ENCODE data around the gene NBAS.
A peak's percentile ranks its signal among the peaks of the same experiment; 100 is the strongest.
"Not testable (repeated sequence)": the region's sequence is repeated elsewhere in the genome, so short reads cannot be mapped to it uniquely, and the experiment has no call there.

Gene NBAS

DNA sequence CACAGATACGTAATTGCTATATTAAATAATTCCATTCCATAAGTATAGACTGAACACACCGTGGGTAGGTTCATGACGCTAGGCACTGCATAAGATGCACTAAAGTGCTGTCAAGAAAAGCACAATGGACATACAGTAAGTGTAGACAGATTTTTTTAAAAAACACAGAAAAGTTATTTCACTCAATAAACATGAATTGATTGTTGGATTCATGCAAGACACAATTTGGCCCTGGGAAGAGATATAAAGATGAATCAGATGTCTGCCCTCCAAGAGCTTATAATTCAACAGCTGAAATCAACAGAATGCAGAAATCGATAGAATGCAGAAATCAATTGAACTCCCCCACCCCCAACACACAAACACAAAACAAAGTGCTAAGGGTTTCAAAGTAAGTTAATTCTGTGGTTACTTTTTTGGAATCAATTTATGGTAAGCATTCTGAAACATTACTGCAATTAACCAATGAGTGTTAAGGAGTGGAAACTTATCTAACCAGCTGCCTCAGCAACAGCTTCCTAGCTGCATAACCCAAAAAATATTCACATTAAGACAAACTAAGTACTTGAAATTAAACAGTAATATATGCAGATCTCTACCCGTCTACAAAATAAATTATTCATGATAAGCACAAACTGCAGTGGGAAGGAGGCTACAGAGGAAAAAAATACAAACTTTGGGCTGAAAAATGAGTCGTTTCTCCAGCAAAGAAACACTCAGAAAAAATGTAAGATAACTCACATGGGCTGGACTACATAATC is 1.6 kb downstream of the NBAS start:
- DNase-seq (ENCODE audit: low read depth in 2 of 2): no peak

DNA sequence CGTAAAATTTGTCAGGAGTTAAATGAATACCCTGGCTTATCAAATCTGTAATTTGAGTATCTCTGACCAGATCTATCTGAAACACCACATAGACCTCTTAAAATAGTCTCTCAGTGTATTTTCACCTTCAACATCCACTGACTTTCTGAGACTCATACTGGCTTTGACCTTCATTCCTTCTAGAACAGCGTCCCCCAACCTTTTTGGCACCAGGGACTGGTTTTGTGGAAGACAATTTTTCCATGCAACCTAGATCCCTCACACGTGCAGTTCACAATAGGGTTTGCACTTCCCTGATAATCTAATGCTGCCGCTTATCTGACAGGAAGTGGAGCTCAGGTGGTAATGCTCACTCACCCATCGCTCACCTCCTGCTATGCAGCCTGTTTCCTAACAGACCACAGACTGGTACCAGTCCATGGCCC is 3.2 kb downstream of the NBAS start:
- DNase-seq (ENCODE audit: low read depth in 2 of 2): no peak

DNA sequence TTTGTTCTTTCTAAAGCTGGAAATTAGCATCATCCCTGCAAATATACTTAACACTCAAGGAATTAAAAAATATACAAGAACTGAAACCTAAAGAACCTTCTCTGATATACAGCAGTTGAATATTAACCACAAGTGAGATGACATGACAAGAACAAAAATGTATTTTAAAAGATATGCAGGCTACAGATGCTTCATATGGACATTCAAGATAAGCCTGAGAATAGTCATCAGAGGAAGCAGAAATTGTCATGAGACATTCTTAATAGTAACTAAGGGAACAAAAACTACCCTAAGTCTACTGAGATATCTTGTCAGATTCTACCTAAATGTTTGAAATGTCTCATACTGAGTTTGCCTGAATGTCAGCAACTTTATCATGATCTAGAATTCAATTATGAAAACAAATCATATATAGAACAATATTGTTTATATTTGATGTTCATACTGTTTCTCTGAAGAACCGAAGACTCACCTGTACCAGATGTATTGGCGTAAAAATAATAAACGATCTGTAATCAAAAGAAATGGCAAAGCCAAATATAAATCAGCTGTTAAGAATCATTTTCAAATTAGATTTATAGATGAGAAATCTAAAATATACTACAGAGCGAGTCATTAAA is 4.7 kb downstream of the NBAS start:
- no peak for DNase-seq (ENCODE audit: low read depth in 2 of 2)

DNA sequence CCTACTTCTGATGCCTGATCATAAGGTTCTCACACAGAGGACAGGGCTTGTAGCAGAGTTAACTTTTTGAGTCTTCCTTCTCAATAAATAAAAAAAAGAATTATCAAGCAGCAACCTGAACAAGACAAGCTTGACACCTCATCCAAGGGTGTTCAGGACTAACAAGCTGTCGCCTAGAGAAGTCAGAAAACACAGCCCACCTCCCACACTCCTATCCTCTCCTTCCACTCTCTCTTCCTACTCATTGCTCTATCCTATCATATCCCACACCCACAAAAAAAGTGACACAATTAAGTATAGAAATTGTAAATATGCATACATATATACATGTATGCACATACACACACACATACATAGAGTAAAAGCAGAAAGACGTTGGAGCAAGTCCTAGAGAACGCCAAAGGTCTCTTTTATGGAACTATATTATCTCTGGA is 5.4 kb downstream of the NBAS start:
- DNase-seq (ENCODE audit: low read depth in 2 of 2): no peak

DNA sequence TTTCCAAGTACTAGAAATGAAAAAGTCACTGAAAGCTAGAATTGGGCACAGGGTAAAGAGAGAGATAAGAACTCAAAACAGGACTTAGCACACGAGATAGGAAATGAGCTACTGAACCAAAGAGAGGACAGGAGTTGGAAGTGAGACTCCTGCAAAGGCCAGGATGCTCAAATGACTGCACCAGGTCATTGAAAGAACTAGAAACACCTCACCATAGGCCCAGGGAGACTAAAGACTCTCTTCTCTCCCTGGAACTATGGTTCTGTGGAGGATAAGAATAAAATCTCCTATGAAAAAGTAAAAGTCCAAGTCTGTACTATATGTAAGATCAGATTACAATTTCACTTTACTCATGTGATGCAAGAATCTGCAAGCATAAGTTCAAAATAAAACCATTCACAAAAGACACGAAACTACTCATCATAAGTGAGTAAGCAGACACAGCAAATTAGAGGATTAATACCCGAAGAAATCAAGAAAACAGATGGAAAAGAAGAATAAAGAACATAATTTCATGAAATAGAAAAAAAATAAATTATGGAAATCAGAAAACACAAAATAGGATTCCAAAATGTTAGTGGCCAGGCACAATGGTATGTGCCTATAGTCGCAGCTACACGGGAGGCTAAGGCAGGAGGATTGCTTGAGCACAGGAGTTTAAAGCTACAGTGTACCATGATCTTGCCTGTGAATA is 6.5 kb downstream of the NBAS start:
- DNase-seq (ENCODE audit: low read depth in 2 of 2): peak; percentile 13

DNA sequence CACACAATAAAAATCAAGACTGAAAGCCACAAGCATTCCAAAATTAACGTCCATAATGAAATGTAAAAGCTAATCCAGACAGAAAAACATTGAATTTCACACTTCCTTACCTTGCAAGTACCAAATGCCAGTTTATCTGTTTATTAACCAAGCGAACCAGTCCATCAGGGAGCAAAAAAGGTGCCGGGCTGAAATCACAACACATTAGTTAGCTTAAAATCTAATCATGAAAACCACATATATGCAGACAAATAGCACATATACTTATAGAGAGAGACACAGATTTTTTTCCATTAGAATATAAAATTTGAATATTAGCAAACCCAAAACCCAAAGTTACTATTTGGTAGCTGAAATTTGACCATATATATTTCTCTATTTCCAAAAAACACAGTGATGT is 7.2 kb downstream of the NBAS start:
- DNase-seq (ENCODE audit: low read depth in 2 of 2): no peak

DNA sequence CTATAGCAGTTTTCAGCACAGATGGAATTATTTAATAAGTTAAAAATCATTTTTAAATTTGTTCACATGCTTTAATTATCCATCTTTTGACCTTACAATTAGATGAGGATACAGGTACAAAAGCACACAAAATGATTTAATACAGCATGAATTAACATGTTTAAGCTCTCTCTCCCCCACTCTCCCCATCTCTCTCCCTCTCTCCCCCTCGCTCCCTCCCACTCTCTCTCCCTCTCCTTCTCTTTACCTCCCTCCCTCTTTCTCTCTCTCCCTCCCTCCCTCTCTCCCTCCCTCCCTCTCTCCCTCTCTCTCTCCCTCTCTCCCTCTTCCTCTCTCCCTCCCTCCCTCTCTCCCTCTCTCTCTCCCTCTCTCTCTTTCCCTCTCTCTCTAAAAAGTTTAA is 7.6 kb downstream of the NBAS start:
- DNase-seq (ENCODE audit: low read depth in 2 of 2): no peak

DNA sequence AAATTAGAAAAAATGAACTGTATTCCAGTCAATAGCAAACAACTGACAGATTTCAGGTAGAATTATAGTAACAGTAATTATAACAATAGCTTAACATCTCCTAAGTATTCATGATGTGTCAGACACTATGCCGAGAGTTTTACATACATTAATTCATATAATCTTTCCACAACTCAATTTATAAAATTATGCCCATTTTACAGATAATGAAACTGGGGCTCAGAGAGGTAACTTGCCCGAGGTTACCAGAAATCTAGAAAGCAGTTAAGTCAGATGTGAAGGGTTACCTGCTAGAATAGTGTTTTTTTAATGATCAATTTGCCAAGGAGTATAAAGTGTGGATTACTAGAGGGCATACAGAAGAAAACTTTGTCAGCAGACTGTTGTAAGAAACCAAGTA is 12.2 kb downstream of the NBAS start:
- no peak for DNase-seq (ENCODE audit: low read depth in 2 of 2)

DNA sequence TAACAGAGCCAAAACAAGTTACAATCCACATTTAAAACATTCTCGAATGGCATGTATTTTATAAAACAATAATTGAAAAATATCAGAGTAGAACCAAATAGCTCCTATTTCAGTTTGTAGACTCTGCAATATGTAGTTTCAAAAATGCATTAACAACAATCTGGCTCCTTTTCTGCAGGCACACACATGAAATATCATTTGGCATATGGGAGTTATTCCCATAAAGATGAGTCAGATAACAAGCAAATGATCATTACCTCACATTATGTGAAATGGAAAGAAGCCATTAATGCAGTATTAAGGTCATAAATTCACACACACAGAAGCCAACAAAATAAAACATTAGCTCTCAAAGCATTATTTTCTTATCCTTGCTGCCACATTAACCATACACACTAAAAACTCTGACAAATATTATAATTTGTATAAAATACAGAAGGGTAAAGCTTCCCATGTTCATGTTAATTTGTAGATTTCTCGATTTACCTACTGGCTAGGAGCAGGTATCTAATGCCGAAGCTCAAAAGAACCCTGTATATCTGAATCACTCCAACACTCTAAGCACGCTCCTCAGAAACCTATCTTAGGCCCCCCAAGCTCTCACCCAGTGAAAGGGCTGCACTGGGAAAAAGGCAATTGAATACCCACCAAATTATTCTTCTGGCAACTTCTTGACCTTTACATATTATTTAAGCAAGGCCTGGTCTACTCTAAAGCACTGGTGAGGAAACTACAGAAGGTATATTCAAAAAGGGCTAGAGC is 13.8 kb downstream of the NBAS start:
- DNase-seq (ENCODE audit: low read depth in 2 of 2): peak; percentile 22

DNA sequence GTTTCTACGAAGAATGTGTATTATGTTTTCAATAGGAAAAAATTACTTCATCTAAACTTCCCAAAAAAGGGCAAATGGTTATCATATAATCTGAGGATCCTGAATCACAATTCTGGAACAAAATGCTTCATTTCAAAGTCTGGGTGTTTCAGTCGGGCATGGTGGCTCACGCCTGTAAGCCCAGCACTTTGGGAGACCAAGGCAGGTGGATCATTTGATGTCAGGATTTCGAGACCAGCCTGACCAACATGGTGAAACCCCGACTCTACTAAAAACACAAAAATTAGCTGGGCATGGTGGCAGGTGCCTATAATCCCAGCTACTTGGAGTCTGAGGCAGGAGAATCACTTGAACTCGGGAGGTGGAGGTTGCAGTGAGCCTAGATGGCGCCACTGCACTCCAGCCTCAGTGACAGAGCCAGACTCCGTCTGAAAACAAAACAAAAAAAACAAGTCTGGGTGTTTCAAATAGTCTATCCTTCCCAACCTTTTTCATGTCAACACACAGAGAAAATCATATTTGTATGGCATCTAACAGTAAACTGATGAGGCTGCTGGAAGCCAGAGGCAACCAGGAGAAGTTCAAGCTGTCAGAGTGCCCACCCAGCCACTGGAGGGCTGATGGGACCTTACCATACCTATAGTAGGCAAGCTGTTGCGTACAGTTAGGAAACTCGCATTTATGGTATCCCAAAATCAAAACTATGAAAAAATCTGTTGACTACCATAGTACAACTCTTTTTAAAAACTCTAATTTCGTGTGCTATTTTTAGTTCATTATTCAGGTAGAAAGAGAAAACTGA is 14.6 kb downstream of the NBAS start:
- no peak for DNase-seq (ENCODE audit: low read depth in 2 of 2)

DNA sequence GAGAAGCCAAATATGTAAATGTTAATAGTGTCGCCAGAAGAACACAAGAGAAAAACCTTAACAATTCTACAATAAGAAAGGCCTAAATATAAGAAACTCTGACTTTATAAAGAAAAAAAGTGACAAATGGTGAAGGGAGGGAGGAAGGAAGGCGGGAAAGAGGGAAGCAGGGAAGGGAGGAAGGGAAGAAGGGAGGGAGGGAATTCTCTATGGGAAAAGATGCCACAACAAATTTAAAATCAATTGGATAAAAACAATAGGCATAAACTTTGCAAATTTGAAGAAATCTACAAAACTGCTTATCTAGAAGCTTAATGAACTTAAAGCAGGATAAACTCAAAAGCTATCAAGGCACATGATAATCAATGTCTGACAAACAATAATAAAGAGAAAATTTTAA is 16.9 kb downstream of the NBAS start:
- no peak for DNase-seq (ENCODE audit: low read depth in 2 of 2)

DNA sequence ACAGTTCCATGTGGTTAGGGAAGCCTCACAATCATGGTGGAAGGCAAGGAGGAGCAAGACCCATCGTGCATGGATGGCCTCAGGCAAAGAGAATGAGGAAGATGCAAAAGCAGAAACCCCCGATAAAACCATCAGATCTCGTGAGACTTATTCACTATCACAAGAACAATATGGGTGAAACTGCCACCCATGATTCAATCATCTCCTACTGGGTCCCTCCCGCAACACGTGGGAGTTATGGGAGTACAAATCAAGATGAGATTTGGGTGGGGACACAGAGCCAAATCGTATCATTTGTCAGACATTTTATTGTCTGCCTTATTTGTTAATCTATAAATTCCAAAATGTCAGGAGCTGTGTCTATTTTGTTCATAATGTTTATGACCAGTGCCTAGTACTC is 17.6 kb downstream of the NBAS start:
- DNase-seq (ENCODE audit: low read depth in 2 of 2): no peak

DNA sequence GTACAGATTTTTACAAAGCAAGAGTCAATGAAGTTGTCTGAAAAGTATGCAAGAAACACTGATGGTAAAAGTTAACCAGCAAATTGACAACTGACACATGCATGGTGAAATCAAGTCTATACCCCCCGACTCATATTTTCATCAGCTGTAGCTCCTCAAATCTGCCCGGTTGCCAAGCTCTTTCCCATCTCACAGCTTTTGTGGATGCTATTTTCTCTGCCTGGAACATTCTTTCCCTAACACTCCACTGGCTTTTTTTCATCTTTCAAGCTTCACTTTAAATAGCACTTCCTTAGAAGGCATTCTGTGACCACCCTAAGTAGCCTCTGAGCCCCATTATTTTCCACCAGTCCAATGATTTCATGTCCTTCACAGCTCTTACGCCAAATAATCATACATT is 18.1 kb downstream of the NBAS start:
- no peak for DNase-seq (ENCODE audit: low read depth in 2 of 2)

DNA sequence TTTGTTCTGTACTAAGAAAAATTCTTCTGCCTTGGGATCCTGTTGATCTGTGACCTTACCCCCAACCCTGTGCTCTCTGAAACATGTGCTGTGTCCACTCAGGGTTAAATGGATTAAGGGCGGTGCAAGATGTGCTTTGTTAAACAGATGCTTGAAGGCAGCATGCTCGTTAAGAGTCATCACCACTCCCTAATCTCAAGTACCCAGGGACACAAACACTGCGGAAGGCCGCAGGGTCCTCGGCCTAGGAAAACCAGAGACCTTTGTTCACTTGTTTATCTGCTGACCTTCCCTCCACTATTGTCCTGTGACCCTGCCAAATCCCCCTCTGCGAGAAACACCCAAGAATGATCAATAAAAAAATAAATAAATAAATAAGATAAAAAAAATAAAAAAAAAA is 18.9 kb downstream of the NBAS start:
- DNase-seq (ENCODE audit: low read depth in 2 of 2): not testable (repeated sequence)

DNA sequence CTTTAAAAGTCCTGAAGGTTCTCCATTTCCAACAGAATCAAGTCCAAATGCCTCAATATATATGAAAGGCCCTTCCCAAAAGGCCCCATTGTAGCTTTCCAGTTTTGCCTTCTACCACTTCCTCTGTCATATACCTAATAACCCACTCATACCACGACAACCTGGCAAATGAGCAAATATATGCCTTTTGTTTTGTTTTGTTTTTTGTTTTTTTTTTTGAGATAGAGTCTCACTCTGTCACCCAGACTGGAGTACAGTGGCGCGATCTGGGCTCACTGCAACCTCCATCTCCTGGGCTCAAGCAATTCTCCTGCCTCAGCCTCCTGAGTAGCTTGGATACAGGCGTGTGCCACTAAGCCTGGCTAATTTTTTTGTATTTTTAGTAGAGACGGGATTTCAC is 20.6 kb downstream of the NBAS start:
- not testable (repeated sequence) for DNase-seq (ENCODE audit: low read depth in 2 of 2)

DNA sequence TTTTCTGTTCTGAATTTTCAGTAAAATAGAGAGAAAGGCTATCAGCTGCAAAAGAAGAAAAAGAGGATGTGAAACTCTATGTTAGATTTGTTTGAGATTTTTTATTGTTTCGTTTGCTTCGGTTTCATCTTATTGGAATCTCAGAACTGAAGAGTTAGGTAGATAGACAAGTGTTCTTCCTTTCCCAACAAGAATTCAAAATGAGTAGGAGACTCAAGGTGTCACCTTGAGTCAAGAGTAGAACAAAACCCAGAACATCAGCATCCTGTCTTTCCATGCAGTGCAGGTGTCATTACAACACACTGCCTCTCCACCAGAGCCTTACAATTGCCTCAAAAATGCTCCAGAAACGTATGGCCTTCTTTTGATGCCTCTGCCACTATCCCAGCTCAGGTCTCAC is 21.1 kb downstream of the NBAS start:
- no peak for DNase-seq (ENCODE audit: low read depth in 2 of 2)

DNA sequence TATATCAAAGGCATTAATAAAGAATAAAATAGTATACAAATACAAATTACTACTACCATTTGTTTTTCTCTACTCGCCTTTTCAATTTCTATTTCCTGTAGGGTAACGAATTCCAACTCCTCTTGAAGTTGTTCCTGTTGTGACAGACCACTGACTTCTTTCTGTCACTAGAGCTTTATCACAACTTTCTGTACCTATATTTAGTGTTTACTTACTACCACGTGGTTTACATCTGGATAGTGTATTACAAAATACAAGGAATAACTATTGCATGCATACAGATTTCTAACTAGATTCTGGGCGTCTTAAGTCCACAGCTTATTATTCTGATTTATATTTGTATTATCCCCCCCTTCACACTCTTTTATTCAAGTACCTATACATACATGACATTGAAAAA is 22.3 kb downstream of the NBAS start:
- no peak for DNase-seq (ENCODE audit: low read depth in 2 of 2)

DNA sequence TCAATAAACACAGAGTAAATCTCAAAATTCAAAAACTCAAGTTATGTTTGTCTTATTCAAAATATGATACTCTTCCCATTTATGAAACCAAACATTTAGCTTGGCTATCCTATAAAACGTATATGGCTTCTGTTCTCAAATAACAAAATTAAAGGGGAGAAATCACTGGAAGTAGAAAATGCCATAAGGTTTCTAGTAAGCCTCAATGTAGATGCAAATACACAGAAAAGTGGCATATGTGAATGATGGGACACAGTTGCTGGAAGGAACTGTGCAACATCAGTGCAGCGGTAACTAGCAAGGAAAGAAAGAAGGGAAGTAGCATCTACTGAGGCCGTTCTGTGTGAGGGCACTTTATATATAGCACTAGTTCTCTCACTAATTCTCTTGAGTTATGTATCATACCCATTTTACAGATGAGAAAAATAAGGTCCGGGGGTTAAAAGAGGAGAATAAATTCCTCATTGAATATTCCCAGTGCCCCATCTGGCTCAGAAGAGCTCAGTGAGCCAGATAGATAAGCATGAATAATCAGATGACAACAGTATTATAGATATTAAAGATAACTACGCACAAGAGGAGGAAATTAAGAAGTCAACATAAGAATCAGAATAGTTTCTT is 27.2 kb downstream of the NBAS start:
- no peak for DNase-seq (ENCODE audit: low read depth in 2 of 2)

DNA sequence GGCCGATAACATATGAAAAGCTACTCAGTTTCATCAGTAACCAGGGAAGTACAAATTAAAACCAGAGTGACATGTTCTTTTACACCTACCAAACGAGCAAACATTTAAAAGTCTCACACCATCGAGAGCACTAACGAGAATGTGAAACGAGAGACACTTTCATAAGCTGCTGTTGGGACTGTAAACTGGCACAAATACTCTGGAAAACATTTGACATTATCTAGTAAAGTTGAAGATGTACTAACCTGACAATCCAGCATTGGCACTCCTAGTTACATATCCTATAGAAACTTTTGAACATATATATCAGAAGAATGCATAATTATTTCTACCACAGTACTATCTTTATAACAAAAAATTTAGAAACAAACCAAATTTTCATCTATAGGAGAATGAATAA is 28.1 kb downstream of the NBAS start:
- no peak for DNase-seq (ENCODE audit: low read depth in 2 of 2)

DNA sequence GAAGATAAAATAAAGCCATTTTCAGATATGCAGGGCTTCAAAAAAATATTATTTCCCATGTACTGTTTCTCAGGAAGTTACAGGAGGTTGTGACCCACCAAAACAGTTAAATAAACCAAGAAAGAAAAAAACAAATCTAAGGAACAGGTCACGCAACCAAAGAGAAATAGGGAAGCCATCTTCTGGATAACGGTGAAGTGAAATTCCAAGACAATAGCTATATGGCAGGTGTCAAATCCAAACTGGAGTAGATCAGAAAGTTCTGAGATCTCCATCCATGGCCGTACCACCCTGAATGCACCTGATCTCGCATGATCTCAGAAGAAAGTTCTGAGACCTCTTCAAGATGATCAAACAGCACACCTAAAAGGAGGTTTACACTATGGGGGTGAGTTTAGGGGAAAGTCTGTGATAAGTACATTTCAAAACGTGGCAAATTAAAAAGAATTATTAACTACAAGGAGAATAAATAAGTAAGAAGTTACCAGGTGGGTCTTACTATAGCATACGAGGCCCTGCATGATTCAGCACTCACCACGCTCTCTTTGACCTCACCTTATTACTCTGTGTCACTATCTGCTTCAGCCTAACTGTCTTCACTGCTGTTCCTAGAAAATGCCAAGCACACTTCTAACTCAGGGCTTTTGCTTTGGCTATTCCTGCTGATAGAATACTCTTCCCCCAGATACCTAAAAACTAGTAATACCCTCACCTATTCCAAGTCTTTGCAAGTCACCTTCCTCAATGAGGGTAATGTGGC is 29.9 kb downstream of the NBAS start:
- DNase-seq (ENCODE audit: low read depth in 2 of 2): no peak

Measured in fibroblast of skin of left quadriceps (primary cell).